Measurements from ENCODE around the gene PDE8A. TPM values are rescaled to one million over a fixed set of nuclear protein-coding genes. Genes with fewer than 3 reads are reported as not detected.
A peak's percentile ranks its signal among the peaks of the same experiment; 100 is the strongest.

The PDE8A gene
- total and polyA plus RNA-seq, 2 of the 13 experiments (the other 11 are each of a cell fraction or from before 2014, with no cell fraction given), result 26.3 to 48.5 TPM

GRCh38 chr15:84980196-84981053 lies 1.2 kb upstream of the PDE8A start (continued):
- TF ChIP-seq RBAK (CRISPR knock-in tag; IDR thresholded peaks at IDR 0.05) (no peak), IKZF4 (CRISPR knock-in tag; IDR thresholded peaks at IDR 0.05; ENCODE audit: borderline replicate concordance, low read depth, not compliant biosample characterization) (no peak), SNAI1 (CRISPR knock-in tag; IDR thresholded peaks at IDR 0.05; ENCODE audit: borderline replicate concordance) (no peak; the same call in 1 of the 2 replicates), KIAA2018 (CRISPR knock-in tag; IDR thresholded peaks at IDR 0.05; ENCODE audit: borderline replicate concordance) (0 out of 2 replicates have a peak, but pooled peaks have one; percentile 6), TAF1 (CRISPR knock-in tag; IDR thresholded peaks at IDR 0.05) (peak; percentile 61; the same call in 1 of the 2 replicates), YEATS2 (CRISPR knock-in tag; IDR thresholded peaks at IDR 0.05; ENCODE audit: borderline replicate concordance) (0 out of 2 replicates have a peak, but pooled peaks have one; percentile 37), ZNF333 (CRISPR knock-in tag; IDR thresholded peaks at IDR 0.05; ENCODE audit: borderline replicate concordance) (no peak), CAMTA2 (CRISPR knock-in tag; IDR thresholded peaks at IDR 0.05; ENCODE audit: borderline replicate concordance) (no peak), PAX8 (CRISPR knock-in tag; IDR thresholded peaks at IDR 0.05; ENCODE audit: borderline replicate concordance) (no peak), XBP1 (CRISPR knock-in tag; IDR thresholded peaks at IDR 0.05) (no peak), MEF2D (CRISPR knock-in tag; IDR thresholded peaks at IDR 0.05) (no peak), KLF6 (CRISPR knock-in tag; IDR thresholded peaks at IDR 0.05) (no peak), ZFP91 (CRISPR knock-in tag; IDR thresholded peaks at IDR 0.05; ENCODE audit: borderline replicate concordance) (peak; percentile 87), ZNF639 (CRISPR knock-in tag; conservative IDR thresholded peaks at IDR 0.05) (peak; percentile 64; the same call in 1 of the 2 replicates), HIVEP1 (CRISPR knock-in tag; IDR thresholded peaks at IDR 0.05) (peak; percentile 55; the same call in 1 of the 2 replicates)
